Activated T-cell treated with anti-CD3 and anti-CD28 coated beads for 48 hours (primary cell): ENCODE data around the gene PEX5L.
A peak's percentile ranks its signal among the peaks of the same experiment; 100 is the strongest.
"Not testable (repeated sequence)": the region's sequence is repeated elsewhere in the genome, so short reads cannot be mapped to it uniquely, and the experiment has no call there.

Experiments
- DNase-seq: peaks from one replicate; pipeline ENCODE4 v3.0.0-alpha.2; 2020; ENCODE audit warnings: low read depth

PEX5L gene

GRCh38 chr3:180036671-180037455 is at the start of gene PEX5L:
Gene PEX5L (minus strand): TSS chr3:180036937. CDS start chr3:180036599, 338 bp downstream.
- peak; percentile 43 for DNase-seq

- no peak for DNase-seq
Measured at GRCh38 chr3:180085122-180085710, 48.5 kb upstream of the PEX5L start.

GRCh38 chr3:180082699-180083098 is 46.0 kb upstream of the PEX5L start:
- no peak for DNase-seq

GRCh38 chr3:180078592-180078991 is 41.9 kb upstream of the PEX5L start:
- DNase-seq: no peak

GRCh38 chr3:180073561-180073960 is 36.8 kb upstream of the PEX5L start:
- DNase-seq: no peak

- no peak for DNase-seq
Measured at GRCh38 chr3:180072786-180073185, 36.0 kb upstream of the PEX5L start.

GRCh38 chr3:180070925-180071324 is 34.2 kb upstream of the PEX5L start:
- no peak for DNase-seq

GRCh38 chr3:180068023-180068422 is 31.3 kb upstream of the PEX5L start:
- no peak for DNase-seq

- no peak for DNase-seq
Measured at GRCh38 chr3:180066598-180066997, 29.9 kb upstream of the PEX5L start.

- DNase-seq: no peak
Measured at GRCh38 chr3:180063783-180064182, 27.0 kb upstream of the PEX5L start.

GRCh38 chr3:180062771-180063170 is 26.0 kb upstream of the PEX5L start:
- no peak for DNase-seq

GRCh38 chr3:180059356-180059755 is 22.6 kb upstream of the PEX5L start:
- no peak for DNase-seq

GRCh38 chr3:180058238-180058637 is 21.5 kb upstream of the PEX5L start:
- DNase-seq: no peak

- DNase-seq: not testable (repeated sequence)
Measured at GRCh38 chr3:180055656-180056055, 18.9 kb upstream of the PEX5L start.

GRCh38 chr3:180049391-180049790 is 12.7 kb upstream of the PEX5L start:
- no peak for DNase-seq

GRCh38 chr3:180048840-180049239 is 12.1 kb upstream of the PEX5L start:
- DNase-seq: no peak

- no peak for DNase-seq
Measured at GRCh38 chr3:180048103-180048502, 11.4 kb upstream of the PEX5L start.

GRCh38 chr3:180040966-180041365 is 4.2 kb upstream of the PEX5L start:
- no peak for DNase-seq

- DNase-seq: no peak
Measured at GRCh38 chr3:180036092-180036670, 556 bp downstream of the PEX5L start.

- no peak for DNase-seq
Measured at GRCh38 chr3:180026997-180027396, 9.7 kb downstream of the PEX5L start.

GRCh38 chr3:180018543-180018942 is 18.2 kb downstream of the PEX5L start:
- no peak for DNase-seq

- DNase-seq: no peak
Measured at GRCh38 chr3:180017846-180018245, 18.9 kb downstream of the PEX5L start.

- no peak for DNase-seq
Measured at GRCh38 chr3:180011927-180012326, 24.8 kb downstream of the PEX5L start.
